IPS-18c (cell line): ENCODE data around the gene TBC1D22A.
"Not testable (repeated sequence)": the region's sequence is repeated elsewhere in the genome, so short reads cannot be mapped to it uniquely, and the experiment has no call there.

ENCODE experiments used
- H3K4me3 ChIP-seq: 2 replicates; pipeline ENCODE4 v1.7.0; 2013; ENCODE audit warnings: low read depth, mild to moderate bottlenecking, low read length, moderate library complexity; ENCODE audit not compliant: insufficient read depth
- H3K9me3 ChIP-seq: one replicate; pipeline ENCODE4 v1.6.1; 2013; ENCODE audit warnings: mild to moderate bottlenecking, low read length, moderate library complexity; ENCODE audit not compliant: control insufficient read depth, insufficient read depth

TBC1D22A gene

DNA sequence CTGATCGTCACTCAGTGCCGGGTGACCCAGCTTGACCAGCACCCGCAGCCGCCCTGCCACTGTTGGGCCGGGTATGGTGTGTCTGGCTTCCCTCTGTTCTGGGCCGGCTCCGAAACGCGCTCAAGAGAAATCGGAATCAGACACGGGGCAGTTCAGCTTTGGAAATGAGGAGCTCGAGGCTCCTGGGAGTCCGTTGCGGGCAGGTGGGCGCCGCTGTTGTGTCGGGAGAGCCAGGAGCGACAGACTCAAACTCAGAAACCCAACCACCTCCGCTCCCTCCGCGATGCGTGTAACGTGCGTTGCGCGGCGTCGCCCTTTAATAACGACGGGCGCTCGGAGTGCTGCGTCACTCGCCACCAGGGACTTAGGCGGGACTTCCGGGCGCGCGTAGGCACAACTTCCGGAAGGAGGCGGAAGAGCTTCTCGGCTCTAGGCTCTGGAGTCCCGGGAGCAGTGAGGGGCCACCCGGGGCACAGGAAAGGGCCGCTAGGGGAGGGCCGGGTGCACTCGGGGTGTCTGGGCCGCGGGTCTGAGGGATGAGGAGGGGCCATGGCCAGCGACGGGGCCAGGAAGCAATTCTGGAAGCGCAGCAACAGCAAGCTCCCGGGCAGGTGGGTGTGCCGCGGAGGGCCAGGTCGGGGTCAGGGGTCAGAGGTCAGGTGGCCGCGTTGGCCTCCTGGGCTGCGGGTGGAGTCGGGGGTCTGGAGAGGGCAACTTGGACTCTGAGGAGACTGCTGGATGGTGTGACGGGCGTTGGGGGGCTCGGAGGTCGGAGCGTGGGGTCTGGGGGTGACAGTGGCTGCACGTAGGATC lies at the start of gene TBC1D22A:
TBC1D22A (plus strand) TSS at position 413 of the 813 bp plus-strand sequence; CDS start at position 550, 137 bp downstream.
- peak within 1 kb of the TSS; percentile 96 for H3K4me3 ChIP-seq
- H3K9me3 ChIP-seq = no peaks in the 10 kb centered on the region

GRCh38 chr22:46714550-46714949 lies 47.9 kb upstream of the TBC1D22A start:
- H3K9me3 ChIP-seq = no peaks in the 10 kb centered on the region
- no peak overlapping the region for H3K4me3 ChIP-seq

DNA sequence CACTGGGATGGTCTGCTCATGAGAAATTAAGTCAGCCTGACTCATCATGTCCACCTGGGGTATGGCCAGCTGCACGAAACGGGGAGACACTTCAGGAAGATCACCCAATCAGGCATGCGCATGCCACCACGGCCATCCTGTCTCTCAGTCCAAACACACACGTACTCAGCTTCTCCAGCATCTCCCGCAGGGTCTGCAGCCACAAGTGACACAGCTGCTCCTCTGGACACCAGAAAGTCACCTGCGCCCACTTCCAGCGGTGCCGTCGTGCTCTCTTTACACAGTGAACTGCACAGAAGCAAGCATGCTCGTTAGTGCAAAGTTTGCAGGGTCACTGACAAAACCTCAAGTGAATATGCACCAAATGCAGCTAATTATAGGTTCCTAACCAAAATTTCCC lies 42.5 kb upstream of the TBC1D22A start:
- H3K4me3 ChIP-seq = no peak overlapping the region
- no peaks in the 10 kb centered on the region for H3K9me3 ChIP-seq

- peaks cover 4% of the 10 kb centered on the region for H3K9me3 ChIP-seq
- H3K4me3 ChIP-seq = no peak overlapping the region
Measured at GRCh38 chr22:46721501-46722085, 40.9 kb upstream of the TBC1D22A start.

DNA sequence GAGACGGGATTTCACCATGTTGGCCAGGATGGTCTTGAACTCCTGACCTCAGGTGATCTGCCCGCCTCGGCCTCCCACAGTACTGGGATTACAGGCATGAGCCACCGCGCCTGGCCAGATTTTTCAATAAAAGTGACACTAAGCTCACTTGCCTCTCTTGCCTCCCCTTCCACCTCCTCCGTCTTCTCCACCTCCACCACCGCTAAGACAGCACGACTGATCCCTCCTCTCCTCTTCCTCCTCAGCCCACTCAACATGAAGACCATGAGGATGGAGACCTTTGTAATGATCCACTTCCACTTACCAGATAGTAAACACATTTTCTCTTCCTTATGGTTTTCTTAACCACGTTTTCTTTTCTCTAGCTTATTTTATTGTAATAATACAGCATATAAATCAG lies 38.6 kb upstream of the TBC1D22A start:
- peaks cover 4% of the 10 kb centered on the region for H3K9me3 ChIP-seq

GRCh38 chr22:46725096-46725495 lies 37.4 kb upstream of the TBC1D22A start:
- no peak overlapping the region for H3K4me3 ChIP-seq

More for the DNA sequence above, 38.6 kb upstream of the TBC1D22A start:
- no peak overlapping the region for H3K4me3 ChIP-seq

DNA sequence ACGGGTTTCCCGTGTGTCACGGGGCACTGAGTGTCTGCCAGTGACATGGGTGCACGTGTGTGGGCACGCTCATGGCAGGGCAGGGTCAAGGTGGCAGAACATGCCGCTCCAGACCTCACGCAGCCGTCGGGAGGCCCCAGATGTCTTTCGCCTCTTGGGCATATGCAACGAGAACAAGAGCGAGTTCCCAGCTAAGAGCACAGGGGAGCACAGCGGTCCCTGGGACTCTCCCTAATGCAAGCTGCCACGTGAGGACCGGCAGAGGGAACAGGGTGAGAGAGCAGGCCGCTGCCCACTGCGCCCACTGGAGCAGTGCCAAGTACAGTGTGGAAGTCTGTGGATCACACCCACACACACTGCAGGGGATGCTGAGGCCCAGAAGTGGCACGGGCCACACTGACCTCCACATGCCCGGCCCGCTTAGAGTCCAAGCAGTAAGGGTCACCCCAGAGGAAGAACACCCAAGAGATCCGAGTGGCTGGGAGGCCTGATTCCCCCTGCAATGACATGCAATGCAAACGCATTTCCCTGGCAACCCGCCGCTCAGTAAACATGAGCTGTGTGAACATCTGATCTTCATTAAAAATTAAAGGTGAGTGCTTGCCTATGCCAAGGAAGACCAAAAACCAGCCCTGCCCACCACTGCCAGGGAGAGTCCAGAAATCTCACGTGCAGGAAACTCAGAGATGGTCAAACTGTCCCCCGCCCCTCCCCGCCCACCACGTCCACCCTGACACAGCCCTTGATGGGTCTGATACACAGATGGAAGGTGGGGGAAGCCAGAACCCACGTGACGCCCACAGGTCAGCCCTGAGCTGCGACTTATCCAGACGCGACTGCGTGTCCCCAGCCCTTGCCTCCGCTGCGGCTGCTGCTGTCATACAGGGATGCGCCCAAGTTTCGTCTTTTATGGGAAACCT lies 36.1 kb upstream of the TBC1D22A start:
- Histone ChIP-seq H3K4me3 (no peak overlapping the region), H3K9me3 (peaks cover 4% of the 10 kb centered on the region)

More at GRCh38 chr22:46725096-46725495, 37.4 kb upstream of the TBC1D22A start:
- peaks cover 4% of the 10 kb centered on the region for H3K9me3 ChIP-seq

- no peak overlapping the region for H3K4me3 ChIP-seq
- H3K9me3 ChIP-seq = peaks cover 4% of the 10 kb centered on the region
Measured at GRCh38 chr22:46726986-46727317, 35.5 kb upstream of the TBC1D22A start.

GRCh38 chr22:46727813-46728364 lies 34.6 kb upstream of the TBC1D22A start:
- no peak overlapping the region for H3K4me3 ChIP-seq
- peaks cover 4% of the 10 kb centered on the region for H3K9me3 ChIP-seq

DNA sequence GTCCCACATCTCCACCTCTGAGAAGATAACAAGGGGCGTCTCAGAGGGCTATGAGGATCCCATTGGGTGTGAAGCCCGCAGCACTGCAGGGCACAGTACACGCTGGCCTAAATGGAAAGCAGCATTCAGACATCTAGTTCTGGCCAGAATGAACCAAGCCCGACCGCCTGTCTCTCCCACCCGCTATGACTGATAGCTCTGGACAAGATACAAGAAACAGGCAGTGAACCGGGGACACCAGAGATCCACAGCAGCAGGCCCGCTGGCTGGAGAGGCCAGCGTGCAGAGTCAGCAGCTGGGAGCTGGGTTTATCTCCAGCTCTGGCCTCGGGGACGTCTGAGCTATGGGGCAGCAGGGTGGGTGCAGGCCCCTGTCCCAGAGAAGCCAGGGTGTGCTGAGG lies 34.0 kb upstream of the TBC1D22A start:
- Histone ChIP-seq H3K9me3 (peaks cover 4% of the 10 kb centered on the region), H3K4me3 (no peak overlapping the region)

DNA sequence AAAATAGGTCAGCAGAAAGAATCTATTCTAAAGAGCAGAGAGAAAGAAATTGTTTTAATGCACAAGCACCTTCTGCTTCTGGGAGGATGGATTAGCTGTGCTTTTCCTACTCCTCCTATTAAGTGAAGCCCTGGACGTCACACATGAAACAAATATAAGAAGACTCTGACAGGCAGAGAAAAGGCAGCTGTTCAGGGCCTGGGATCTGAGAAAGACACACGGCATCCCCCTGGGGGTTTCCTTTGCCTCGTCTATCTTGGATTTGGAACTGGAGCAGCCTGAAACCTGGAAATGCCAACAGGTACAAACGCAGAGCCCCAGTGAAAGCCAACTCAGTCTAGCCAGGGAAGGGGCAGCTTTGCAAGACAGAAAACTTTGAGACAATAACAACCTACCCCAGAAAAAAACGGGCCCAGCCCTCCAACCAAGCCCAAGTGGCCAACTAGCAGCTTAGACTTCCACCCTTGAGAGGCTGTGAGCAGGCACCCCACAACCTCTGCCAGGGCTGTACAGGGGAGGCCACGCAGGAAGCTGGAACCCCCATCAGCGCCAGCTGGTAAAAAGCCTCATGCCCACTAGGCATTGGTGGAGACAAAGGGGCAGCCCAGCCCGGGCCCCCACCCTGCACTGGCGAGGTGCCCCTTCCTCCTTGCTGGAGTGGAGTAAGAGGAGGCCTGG lies 31.7 kb upstream of the TBC1D22A start:
- H3K9me3 ChIP-seq = peaks cover 4% of the 10 kb centered on the region
- H3K4me3 ChIP-seq = no peak overlapping the region

GRCh38 chr22:46731246-46732040 lies 31.0 kb upstream of the TBC1D22A start:
- H3K9me3 ChIP-seq = no peaks in the 10 kb centered on the region

GRCh38 chr22:46732041-46732379 lies 30.4 kb upstream of the TBC1D22A start:
- H3K4me3 ChIP-seq = no peak overlapping the region

More at GRCh38 chr22:46731246-46732040, 31.0 kb upstream of the TBC1D22A start:
- H3K4me3 ChIP-seq = no peak overlapping the region

DNA sequence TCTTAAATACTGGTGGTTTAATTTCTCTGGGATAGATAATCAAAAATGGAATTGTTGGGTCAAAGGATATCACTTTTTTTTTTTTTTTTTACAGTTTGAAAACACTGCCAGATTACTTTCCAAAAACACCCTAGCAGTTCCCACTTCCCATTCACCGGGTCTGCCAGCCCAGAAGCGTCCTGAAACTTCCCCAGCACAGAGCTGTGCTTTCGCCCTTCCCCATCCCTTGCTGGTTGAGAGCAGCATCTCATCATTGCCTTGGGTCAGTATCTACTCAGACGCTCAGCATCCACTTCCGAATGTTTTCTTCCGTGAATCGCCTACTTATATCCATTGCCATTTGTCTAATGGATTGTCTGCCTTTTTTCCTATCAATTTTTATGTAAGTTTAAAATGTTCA lies 29.9 kb upstream of the TBC1D22A start:
- Histone ChIP-seq H3K9me3 (no peaks in the 10 kb centered on the region), H3K4me3 (no peak overlapping the region)

More at GRCh38 chr22:46732041-46732379, 30.4 kb upstream of the TBC1D22A start:
- H3K9me3 ChIP-seq = no peaks in the 10 kb centered on the region

GRCh38 chr22:46734213-46734722 lies 28.2 kb upstream of the TBC1D22A start:
- not testable (repeated sequence) for H3K4me3 ChIP-seq, H3K9me3 ChIP-seq

DNA sequence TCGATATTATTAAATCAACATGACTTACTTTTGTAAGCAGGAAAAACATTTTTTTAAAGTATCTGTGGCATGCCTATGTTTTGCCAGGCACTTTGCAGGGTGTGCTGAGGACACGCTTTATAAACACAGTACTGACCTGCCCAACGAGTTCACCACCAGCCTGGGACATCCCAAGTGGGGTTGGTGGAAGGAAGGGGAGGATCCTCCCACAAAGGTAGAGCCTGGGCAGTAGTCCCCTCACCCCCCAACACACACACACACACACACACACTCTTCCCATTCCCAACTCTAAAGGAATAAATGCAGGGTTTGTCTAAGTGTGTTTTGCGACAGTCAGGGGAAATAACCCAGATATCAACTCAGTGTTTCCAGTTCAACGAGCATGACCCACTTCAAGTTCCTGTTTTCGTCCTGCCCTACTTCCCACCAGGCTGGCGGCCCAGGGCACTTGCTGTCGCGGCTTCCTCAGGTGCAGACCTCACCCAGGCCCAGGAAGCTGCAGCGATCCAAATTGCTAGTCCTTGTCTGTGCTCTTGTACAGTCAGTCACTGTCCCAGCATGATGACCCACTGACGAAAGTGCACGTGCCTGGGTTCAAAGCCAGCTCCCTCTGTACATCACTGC lies 27.5 kb upstream of the TBC1D22A start:
- Histone ChIP-seq H3K4me3 (no peak overlapping the region), H3K9me3 (no peaks in the 10 kb centered on the region)
